ENCODE data around the gene INF2.

GRCh38 chr14:104770072-104770579, 80.7 kb downstream of the INF2 start:
- TF ChIP-seq POLR2A (IDR thresholded peaks at IDR 0.05) (no peak), CTCF (IDR thresholded peaks at IDR 0.05) (no peak), POLR2AphosphoS5 (IDR thresholded peaks at IDR 0.05) (no peak), EP300 (IDR thresholded peaks at IDR 0.05; ENCODE audit: low read depth) (no peak)

Measured in transverse colon (tissue), 4 donors.